ENCODE results near the gene PSTPIP2.

Gene PSTPIP2

DNA sequence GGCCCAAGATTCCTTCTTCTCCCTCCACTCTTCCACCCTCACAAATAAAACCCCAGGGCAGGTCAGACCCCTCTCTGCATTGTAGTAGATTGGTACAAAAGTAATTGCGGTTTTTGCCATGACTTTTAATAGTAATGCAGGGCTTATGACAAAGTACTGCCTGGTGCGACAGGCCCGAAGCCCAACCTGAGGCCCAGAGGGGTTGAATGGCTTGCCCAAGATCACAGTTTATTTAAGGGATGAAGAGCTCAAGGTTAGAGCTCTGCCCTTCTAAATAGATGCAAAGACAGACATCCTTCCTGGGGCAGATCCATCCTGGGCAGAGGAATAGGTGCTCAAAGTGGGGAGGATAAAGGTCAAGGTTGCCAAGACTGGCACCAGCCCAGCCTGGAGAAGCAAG lies 899 bp upstream of the PSTPIP2 start:
- in situ Hi-C loops (cut with HindIII; ENCODE audit: low pct_ligation_motif_present, low sequenced_read_pairs), result no loop called here
- Histone ChIP-seq H3K27me3 (replicated peaks) (no peaks in the 10 kb centered on the region), H3K36me3 (replicated peaks) (peaks cover 6% of the 10 kb centered on the region), H3K27ac (no peak overlapping the region), H3K4me3 (ENCODE audit: low read depth, low read length) (no peak overlapping the region)
- DNase-seq, result no peak
- TF ChIP-seq, protein P1, sequence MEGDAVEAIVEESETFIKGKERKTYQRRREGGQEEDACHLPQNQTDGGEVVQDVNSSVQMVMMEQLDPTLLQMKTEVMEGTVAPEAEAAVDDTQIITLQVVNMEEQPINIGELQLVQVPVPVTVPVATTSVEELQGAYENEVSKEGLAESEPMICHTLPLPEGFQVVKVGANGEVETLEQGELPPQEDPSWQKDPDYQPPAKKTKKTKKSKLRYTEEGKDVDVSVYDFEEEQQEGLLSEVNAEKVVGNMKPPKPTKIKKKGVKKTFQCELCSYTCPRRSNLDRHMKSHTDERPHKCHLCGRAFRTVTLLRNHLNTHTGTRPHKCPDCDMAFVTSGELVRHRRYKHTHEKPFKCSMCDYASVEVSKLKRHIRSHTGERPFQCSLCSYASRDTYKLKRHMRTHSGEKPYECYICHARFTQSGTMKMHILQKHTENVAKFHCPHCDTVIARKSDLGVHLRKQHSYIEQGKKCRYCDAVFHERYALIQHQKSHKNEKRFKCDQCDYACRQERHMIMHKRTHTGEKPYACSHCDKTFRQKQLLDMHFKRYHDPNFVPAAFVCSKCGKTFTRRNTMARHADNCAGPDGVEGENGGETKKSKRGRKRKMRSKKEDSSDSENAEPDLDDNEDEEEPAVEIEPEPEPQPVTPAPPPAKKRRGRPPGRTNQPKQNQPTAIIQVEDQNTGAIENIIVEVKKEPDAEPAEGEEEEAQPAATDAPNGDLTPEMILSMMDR (IDR thresholded peaks at IDR 0.05; ENCODE audit: low read depth, low read length, missing control alignments), result no peak

DNA sequence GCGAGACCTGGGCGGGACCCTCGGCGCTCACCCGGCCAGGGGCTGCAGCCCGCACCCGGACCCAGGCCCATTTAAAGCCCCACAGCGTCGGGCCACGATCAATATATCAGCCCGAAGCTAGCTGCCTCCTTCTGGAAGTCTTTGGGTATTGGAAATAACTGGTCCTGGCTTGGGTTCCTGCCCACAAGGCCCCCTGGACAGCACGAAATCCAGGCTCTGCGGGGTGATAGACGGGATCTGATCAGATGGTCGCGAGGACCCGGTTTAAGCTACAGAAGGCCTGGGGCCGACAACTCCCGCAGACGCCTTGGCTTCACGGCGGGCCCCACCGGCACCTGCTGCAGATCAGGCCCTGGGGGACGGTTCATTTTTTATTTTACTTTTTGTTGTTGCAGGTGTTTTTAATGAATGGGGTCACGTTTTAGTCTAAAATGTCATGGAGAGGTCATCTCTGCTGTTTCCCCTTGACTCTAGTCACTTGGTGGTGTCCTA lies 362 bp upstream of the PSTPIP2 start:
- H3K27ac ChIP-seq, result no peak overlapping the region
- peak overlapping the region; percentile 66 for H3K4me3 ChIP-seq (ENCODE audit: low read depth, low read length)
- H3K36me3 ChIP-seq (replicated peaks), result peaks cover under 1% of the 10 kb centered on the region
- TF ChIP-seq, protein P1 (IDR thresholded peaks at IDR 0.05; ENCODE audit: low read depth, low read length, missing control alignments), result peak; percentile 12
- no peaks in the 10 kb centered on the region for H3K27me3 ChIP-seq (replicated peaks)
- in situ Hi-C loops (cut with HindIII; ENCODE audit: low pct_ligation_motif_present, low sequenced_read_pairs), result no loop called here
- no peak for DNase-seq

DNA sequence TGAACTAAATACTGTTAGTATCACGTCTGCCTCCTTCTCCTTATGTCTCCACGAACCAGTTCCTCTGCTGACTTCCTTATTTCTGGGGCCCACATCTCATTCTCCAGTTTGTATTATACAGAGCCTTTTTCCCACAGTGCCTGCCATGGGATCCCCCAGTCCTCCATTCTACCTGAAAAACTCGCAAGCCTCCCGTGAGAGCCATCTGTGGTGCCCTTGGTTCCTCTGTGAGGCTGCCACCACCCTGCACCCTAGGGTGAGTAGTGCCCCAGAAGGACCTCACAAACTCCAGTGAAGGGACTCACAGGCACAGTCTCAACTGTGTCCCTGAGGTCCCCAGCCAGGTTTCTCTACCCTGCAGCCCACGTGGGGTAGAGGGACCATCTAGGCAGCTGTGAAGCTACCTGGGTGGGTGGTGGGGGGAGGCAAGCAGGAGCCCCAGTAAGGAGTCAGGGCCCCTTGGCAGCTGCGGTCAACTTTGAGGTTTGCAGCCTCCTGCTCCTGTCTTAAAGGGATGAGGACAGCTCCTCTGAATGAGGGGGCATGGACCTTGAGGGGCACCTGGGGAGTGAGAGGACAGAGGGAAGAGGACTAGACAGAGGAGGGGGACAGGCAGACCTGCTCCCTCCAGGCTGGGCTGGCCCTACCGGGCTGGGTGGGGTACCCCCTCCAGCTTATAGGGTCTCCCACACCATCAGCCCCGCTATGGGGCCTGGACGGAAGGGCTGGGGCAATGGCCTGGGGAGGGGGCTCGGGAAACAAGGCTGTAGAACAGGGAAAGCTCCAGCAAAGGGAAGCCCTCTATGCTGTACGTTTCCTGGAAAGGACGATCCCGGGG lies 1.0 kb downstream of the PSTPIP2 start:
- DNase-seq, result no peak
- TF ChIP-seq, protein P1 (IDR thresholded peaks at IDR 0.05; ENCODE audit: low read depth, low read length, missing control alignments), result no peak

DNA sequence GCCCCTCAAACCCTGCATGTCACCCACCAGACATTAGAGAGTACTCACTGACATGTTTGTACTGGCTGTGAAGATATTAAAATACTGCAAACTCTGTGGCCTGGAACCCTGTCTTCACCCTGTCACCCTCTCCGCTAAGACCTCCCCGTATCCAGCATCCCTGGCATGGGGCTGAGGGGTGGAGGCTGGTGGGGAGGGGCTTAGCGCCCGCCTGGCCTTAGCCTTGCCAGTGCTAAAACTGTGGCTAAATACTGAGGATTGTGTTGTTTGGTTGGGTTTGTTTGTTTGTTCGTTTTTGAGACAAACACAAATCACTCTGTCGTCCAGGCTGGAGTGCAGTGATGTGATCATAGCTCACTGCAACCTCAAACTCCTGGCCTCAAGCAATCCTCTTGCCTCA lies 1.8 kb downstream of the PSTPIP2 start:
- no peaks in the 10 kb centered on the region for H3K36me3 ChIP-seq (replicated peaks)
- no peak for DNase-seq
- H3K4me3 ChIP-seq (ENCODE audit: low read depth, low read length), result no peak overlapping the region
- in situ Hi-C loops (cut with HindIII; ENCODE audit: low pct_ligation_motif_present, low sequenced_read_pairs), result no loop called here
- H3K27ac ChIP-seq, result no peak overlapping the region
- TF ChIP-seq, protein P1 (IDR thresholded peaks at IDR 0.05; ENCODE audit: low read depth, low read length, missing control alignments), result no peak
- H3K27me3 ChIP-seq (replicated peaks), result no peaks in the 10 kb centered on the region

More for the DNA sequence above, 1.0 kb downstream of the PSTPIP2 start:
- Histone ChIP-seq H3K4me3 (ENCODE audit: low read depth, low read length) (peak overlapping the region; percentile 66), H3K27ac (no peak overlapping the region), H3K36me3 (replicated peaks) (no peaks in the 10 kb centered on the region), H3K27me3 (replicated peaks) (no peaks in the 10 kb centered on the region)
- in situ Hi-C loops (cut with HindIII; ENCODE audit: low pct_ligation_motif_present, low sequenced_read_pairs), result no loop called here

DNA sequence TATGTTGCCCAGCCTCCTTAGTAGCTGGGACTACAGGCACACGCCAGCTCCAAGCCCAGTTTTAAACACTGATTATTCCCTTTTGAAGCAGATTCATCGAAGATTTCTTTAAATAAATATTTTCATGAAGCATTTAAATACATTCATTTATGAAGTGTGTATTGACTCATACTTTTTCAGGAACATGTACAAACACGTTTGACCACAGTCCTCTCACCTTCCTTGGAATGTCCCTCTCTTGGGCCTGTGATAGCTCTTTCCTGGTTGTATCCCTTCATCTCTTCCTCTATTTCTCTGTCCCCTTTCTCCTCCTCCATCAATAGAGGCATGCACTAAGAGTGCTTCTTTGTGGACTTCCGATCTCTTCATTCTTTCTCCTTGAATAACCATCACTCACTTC lies 2.5 kb downstream of the PSTPIP2 start:
- H3K27me3 ChIP-seq (replicated peaks), result no peaks in the 10 kb centered on the region
- H3K27ac ChIP-seq, result no peak overlapping the region
- TF ChIP-seq, protein P1 (IDR thresholded peaks at IDR 0.05; ENCODE audit: low read depth, low read length, missing control alignments), result no peak
- in situ Hi-C loops (cut with HindIII; ENCODE audit: low pct_ligation_motif_present, low sequenced_read_pairs), result no loop called here
- DNase-seq, result no peak
- no peak overlapping the region for H3K4me3 ChIP-seq (ENCODE audit: low read depth, low read length)
- no peaks in the 10 kb centered on the region for H3K36me3 ChIP-seq (replicated peaks)

All from brain microvascular endothelial cell (primary cell).